Keratinocyte (primary cell): Measurements from ENCODE around the gene SERPINA10. TPM values are rescaled to one million over a fixed set of nuclear protein-coding genes. Genes with fewer than 3 reads are reported as not detected.
"Not testable (repeated sequence)": the region's sequence is repeated elsewhere in the genome, so short reads cannot be mapped to it uniquely, and the experiment has no call there.

Experiments used
- DNase-seq: peaks from one replicate; pipeline ENCODE4 v3.0.0-alpha.2; 2011; ENCODE audit warnings: low read depth, missing footprints, low spot score
- FAIRE-seq: peaks from 2 replicates; lab custom pipeline; 2011; peaks lifted over from hg19 to GRCh38; lab: Jason Lieb, UNC
- H2AFZ ChIP-seq: 2 replicates; pipeline ENCODE4 v1.6.0; 2012; ENCODE audit warnings: low read length, control low read depth, inconsistent platforms; ENCODE audit not compliant: control insufficient read depth
- H3K27ac ChIP-seq: 2 replicates; pipeline ENCODE4 v1.5.1; 2011; ENCODE audit warnings: low read length; ENCODE audit not compliant: control insufficient read depth, insufficient read depth
- H3K27me3 ChIP-seq: 3 replicates; pipeline ENCODE4 v1.6.0; 2011; ENCODE audit warnings: low read length; ENCODE audit not compliant: control insufficient read depth, insufficient read depth; ENCODE audit errors: extremely low read depth
- H3K36me3 ChIP-seq, 2 experiments: 2 replicates in 1 of 2; 3 replicates in 1 of 2; pipeline ENCODE4 v1.5.1; 2011; ENCODE audit warnings: low read length in 2 of 2, mild to moderate bottlenecking in 1 of 2; ENCODE audit not compliant: control insufficient read depth in 2 of 2, insufficient read depth in 2 of 2; ENCODE audit errors: extremely low read depth in 1 of 2
- H3K4me1 ChIP-seq: 3 replicates; pipeline ENCODE4 v1.5.1; 2011; ENCODE audit warnings: low read length; ENCODE audit not compliant: control insufficient read depth, insufficient read depth; ENCODE audit errors: extremely low read depth
- H3K4me2 ChIP-seq: 3 replicates; pipeline ENCODE4 v1.6.0; 2011; ENCODE audit warnings: low read depth, low read length; ENCODE audit not compliant: control insufficient read depth, insufficient read depth; ENCODE audit errors: extremely low read depth
- H3K4me3 ChIP-seq, 3 experiments: fragments of 200-600 bp in 1 of 3; sonication (generic) in 1 of 3; 2 replicates in 2 of 3; 3 replicates in 1 of 3; pipeline ENCODE4 v1.5.1; 2011 to 2016; ENCODE audit warnings: low read length in 3 of 3, mild to moderate bottlenecking in 3 of 3, control low read depth in 2 of 3, inconsistent platforms in 1 of 3, low read depth in 1 of 3, mixed read lengths in 1 of 3, mixed run types in 1 of 3, moderate library complexity in 1 of 3; ENCODE audit not compliant: control insufficient read depth in 2 of 3, insufficient read depth in 2 of 3; ENCODE audit errors: extremely low read depth in 1 of 3
- H3K79me2 ChIP-seq: 2 replicates; pipeline ENCODE4 v1.6.0; 2012; ENCODE audit warnings: low read length; ENCODE audit not compliant: control insufficient read depth, insufficient read depth
- H3K9ac ChIP-seq: 3 replicates; pipeline ENCODE4 v1.6.0; 2011; ENCODE audit warnings: low read length; ENCODE audit not compliant: control insufficient read depth, insufficient read depth; ENCODE audit errors: extremely low read depth
- H3K9me1 ChIP-seq: 3 replicates; pipeline ENCODE4 v1.6.0; 2011; ENCODE audit warnings: low read length; ENCODE audit not compliant: control insufficient read depth, insufficient read depth; ENCODE audit errors: extremely low read depth
- H3K9me3 ChIP-seq: 2 replicates; pipeline ENCODE4 v1.5.1; 2012; ENCODE audit warnings: low read depth, low read length; ENCODE audit not compliant: control insufficient read depth
- H4K20me1 ChIP-seq: 3 replicates; pipeline ENCODE4 v1.6.0; 2011; ENCODE audit warnings: low read length; ENCODE audit not compliant: control insufficient read depth, insufficient read depth; ENCODE audit errors: extremely low read depth
- EZH2 ChIP-seq: IDR thresholded peaks from one replicate; pipeline ENCODE4 v1.6.1; 2012; ENCODE audit warnings: inconsistent platforms, mild to moderate bottlenecking, low read length, moderate library complexity
- dilution Hi-C: fragments of 300-500 bp; cut with MboI; formaldehyde crosslinking; loops from one replicate; pipeline ENCODE4 v1.7.0; 2020; ENCODE audit warnings: low sequenced_read_pairs; ENCODE audit not compliant: extremely low pct_ligation_motif_present
- polyA plus RNA-seq, 5 experiments: library from polyadenylated mRNA; depleted of rRNA in 3 of 5; stranded (reverse) in 3 of 5; stranded (forward) in 1 of 5; unstranded in 1 of 5; fragments of >200 nt; gene quantifications; 1 replicate in 1 of 5; 2 replicates in 3 of 5; 3 replicates in 1 of 5; pipeline versions ENCODE4 v1.2.1 to v1.2.3, GENCODE V29; 2011 to 2012; ENCODE audit warnings: missing spikeins in 2 of 5, low read depth in 1 of 5, low replicate concordance in 1 of 5
- TF ChIP-seq, protein P1 (sequence below), 3 experiments: IDR thresholded peaks in 1 of 3; conservative IDR thresholded peaks in 1 of 3; optimal IDR thresholded peaks in 1 of 3; 2 replicates in 2 of 3; 3 replicates in 1 of 3; pipeline versions ENCODE3 to v1.5.1; 2011; ENCODE audit warnings: low read length in 3 of 3, mild to moderate bottlenecking in 3 of 3, moderate library complexity in 2 of 3, control low read depth in 1 of 3, inconsistent platforms in 1 of 3; ENCODE audit not compliant: insufficient read depth in 2 of 3; ENCODE audit errors: extremely low read depth in 1 of 3

The SERPINA10 gene
- polyA plus RNA-seq, 1 donor (not counting 4 experiments of a cell fraction or from before 2014, with no cell fraction given) = not detected

DNA sequence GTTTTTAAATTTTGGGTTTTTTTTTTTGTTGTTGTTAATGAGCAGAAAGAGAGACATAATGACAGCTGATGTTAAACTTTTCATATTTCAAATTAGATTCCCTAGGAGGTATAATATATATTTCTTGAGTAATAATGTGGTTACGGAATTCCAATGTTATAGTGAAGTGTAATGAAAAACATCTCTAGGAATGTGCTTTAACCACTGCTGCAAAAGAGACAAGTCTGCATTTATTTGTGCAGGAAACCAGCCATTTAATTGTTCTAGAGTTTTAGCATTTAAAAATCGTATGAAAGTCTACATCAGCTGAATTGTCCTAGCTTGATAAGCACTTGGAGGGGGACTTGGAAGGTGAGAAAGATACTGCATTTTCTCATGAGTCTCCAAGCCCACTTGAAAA, 14.3 kb downstream of the SERPINA10 start:
- H3K4me2 ChIP-seq = no peak overlapping the region

DNA sequence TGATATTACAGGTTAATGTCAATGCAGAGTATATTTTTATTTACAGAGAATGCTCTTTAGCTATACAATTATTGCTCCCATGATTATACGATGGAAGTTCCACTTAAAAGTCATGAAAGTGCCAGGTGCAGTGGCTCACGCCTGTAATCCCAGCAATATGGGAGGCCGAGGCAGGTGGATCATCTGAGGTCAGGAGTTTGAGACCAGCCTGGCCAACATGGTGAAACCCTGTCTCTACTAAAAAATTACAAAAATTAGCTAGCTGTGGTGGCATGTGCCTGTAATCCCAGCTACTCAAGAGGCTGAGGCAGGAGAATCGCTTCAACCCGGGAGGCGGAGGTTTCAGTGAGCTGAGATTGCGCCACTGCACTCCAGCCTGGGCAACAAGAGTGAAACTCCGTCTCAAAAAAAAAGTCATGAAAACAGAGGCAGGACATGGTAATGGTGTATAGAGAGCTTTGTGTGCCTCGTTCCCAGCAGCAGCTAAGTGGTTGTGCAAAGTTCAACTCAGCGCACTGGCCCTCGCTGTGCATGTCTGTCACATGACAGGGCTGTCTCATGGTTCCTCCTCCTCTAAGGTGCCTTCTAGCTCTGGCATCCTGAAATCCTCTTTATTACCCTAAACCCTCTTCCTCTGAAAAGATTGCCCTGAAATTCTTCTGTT, 16.0 kb downstream of the SERPINA10 start:
- H3K4me3 ChIP-seq, H3K79me2 ChIP-seq, DNase-seq, H3K27me3 ChIP-seq, H3K36me3 ChIP-seq, H2AFZ ChIP-seq, H3K9me1 ChIP-seq, FAIRE-seq, dilution Hi-C loops, H4K20me1 ChIP-seq, H3K4me2 ChIP-seq, H3K9ac ChIP-seq, H3K9me3 ChIP-seq, H3K27ac ChIP-seq, H3K4me1 ChIP-seq: not testable (repeated sequence)

More for the DNA sequence above, 14.3 kb downstream of the SERPINA10 start:
- no peak for DNase-seq
- no peak for FAIRE-seq
- no peaks in the 10 kb centered on the region for H3K9me1 ChIP-seq
- no peaks in the 10 kb centered on the region for H3K79me2 ChIP-seq
- H3K4me3 ChIP-seq = no peak overlapping the region
- TF ChIP-seq, protein P1, sequence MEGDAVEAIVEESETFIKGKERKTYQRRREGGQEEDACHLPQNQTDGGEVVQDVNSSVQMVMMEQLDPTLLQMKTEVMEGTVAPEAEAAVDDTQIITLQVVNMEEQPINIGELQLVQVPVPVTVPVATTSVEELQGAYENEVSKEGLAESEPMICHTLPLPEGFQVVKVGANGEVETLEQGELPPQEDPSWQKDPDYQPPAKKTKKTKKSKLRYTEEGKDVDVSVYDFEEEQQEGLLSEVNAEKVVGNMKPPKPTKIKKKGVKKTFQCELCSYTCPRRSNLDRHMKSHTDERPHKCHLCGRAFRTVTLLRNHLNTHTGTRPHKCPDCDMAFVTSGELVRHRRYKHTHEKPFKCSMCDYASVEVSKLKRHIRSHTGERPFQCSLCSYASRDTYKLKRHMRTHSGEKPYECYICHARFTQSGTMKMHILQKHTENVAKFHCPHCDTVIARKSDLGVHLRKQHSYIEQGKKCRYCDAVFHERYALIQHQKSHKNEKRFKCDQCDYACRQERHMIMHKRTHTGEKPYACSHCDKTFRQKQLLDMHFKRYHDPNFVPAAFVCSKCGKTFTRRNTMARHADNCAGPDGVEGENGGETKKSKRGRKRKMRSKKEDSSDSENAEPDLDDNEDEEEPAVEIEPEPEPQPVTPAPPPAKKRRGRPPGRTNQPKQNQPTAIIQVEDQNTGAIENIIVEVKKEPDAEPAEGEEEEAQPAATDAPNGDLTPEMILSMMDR (optimal IDR thresholded peaks at IDR 0.05 in 1 of 3, IDR thresholded peaks at IDR 0.05 in 1 of 3, conservative IDR thresholded peaks at IDR 0.05 in 1 of 3; ENCODE audit: extremely low read depth in 1 of 3, insufficient read depth in 2 of 3, low read length in 3 of 3) = no peak
- TF ChIP-seq EZH2 = no peak
- dilution Hi-C loops = no loop called here
- no peaks in the 10 kb centered on the region for H4K20me1 ChIP-seq
- no peaks in the 10 kb centered on the region for H3K27me3 ChIP-seq
- no peak overlapping the region for H3K27ac ChIP-seq
- H3K36me3 ChIP-seq = no peaks in the 10 kb centered on the region
- no peaks in the 10 kb centered on the region for H3K4me1 ChIP-seq
- H3K9ac ChIP-seq = no peak overlapping the region
- H3K9me3 ChIP-seq = no peaks in the 10 kb centered on the region
- no peak overlapping the region for H2AFZ ChIP-seq

DNA sequence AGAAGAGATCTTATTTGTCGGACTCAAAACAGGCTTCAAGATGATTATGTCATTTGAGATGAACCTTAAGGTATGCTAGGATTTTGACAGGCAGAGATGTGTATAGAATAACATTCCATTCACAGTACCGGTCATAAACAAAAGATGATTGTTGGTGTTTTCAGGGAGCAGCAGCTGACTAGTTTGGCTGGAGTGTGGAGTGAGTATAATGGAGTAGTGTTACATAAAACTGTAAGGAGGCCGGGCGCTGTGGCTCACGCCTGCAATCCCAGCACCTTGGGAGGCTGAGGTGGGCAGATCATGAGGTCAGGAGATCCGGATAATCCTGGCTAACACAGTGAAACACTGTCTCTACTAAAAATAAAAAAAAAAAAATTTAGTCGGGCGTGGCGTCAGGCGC, 23.9 kb downstream of the SERPINA10 start:
- Histone ChIP-seq H3K79me2 (no peaks in the 10 kb centered on the region), H3K4me1 (no peaks in the 10 kb centered on the region), H2AFZ (no peak overlapping the region), H3K27ac (no peak overlapping the region), H3K36me3 (no peaks in the 10 kb centered on the region), H3K4me3 (no peak overlapping the region), H3K27me3 (no peaks in the 10 kb centered on the region), H3K9ac (no peak overlapping the region), H3K9me3 (no peaks in the 10 kb centered on the region), H3K9me1 (no peaks in the 10 kb centered on the region), H3K4me2 (no peak overlapping the region), H4K20me1 (no peaks in the 10 kb centered on the region)
- TF ChIP-seq EZH2 = no peak
- TF ChIP-seq, protein P1 (optimal IDR thresholded peaks at IDR 0.05 in 1 of 3, IDR thresholded peaks at IDR 0.05 in 1 of 3, conservative IDR thresholded peaks at IDR 0.05 in 1 of 3; ENCODE audit: extremely low read depth in 1 of 3, insufficient read depth in 2 of 3, low read length in 3 of 3) = no peak
- FAIRE-seq = peak; percentile 53
- DNase-seq = no peak
- dilution Hi-C loops = no loop called here

DNA sequence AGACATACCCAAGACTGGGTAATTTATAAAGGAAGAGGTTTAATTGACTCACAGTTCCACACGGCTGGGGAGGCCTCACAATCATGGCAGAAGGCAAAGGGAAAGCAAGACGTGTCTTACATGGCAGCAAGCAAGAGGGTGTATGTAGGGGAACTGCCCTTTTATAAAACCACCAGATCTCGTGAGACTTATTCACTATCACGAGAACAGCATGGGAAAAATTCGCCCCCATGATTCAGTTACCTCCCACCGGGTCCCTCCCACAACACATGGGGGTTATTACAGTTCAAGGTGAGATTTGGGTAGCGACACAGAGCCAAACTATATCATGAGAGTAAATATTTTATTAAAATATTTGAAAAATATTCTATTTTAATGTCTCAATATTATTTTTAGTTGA, 24.5 kb downstream of the SERPINA10 start:
- H3K9ac ChIP-seq, H4K20me1 ChIP-seq, H3K36me3 ChIP-seq, H3K4me3 ChIP-seq, H3K27me3 ChIP-seq, H3K9me3 ChIP-seq, H3K4me1 ChIP-seq, FAIRE-seq, H3K9me1 ChIP-seq, H3K27ac ChIP-seq, DNase-seq, H2AFZ ChIP-seq, H3K4me2 ChIP-seq, H3K79me2 ChIP-seq, dilution Hi-C loops: not testable (repeated sequence)
